Common myeloid progenitor, CD34-positive (primary cell): Measurements from ENCODE around the gene YARS2.
"Not testable (repeated sequence)": the region's sequence is repeated elsewhere in the genome, so short reads cannot be mapped to it uniquely, and the experiment has no call there.

Experiments
- CTCF ChIA-PET: fragments of 350-600 bp; sonication (Branson Sonifier 250); formaldehyde crosslinking; loops from one replicate; lab custom pipeline; 2021; ENCODE audit warnings: antibody characterized with exemption; lab: Charles Lee
- POLR2A ChIA-PET: fragments of 350-600 bp; sonication (Branson Sonifier 250); formaldehyde crosslinking; loops from one replicate; lab custom pipeline; 2021; ENCODE audit warnings: antibody characterized with exemption; lab: Charles Lee
- DNase-seq, 3 donors: peaks; one replicate each; pipeline versions ENCODE4 v3.0.0 to v3.0.0-alpha.2; 2013
- H3K27ac ChIP-seq, 2 experiments: 1 replicate in 1 of 2; 2 replicates in 1 of 2; pipeline ENCODE4 v1.7.0; 2013; ENCODE audit warnings: inconsistent platforms in 2 of 2, low read length in 2 of 2, mild to moderate bottlenecking in 2 of 2, low read depth in 1 of 2, moderate library complexity in 1 of 2; ENCODE audit not compliant: severe bottlenecking in 2 of 2, insufficient read depth in 1 of 2, poor library complexity in 1 of 2
- H3K27me3 ChIP-seq, 5 experiments: replicated peaks in 2 of 5; 1 replicate in 3 of 5; 2 replicates in 2 of 5; pipeline versions ENCODE4 v1.6.1 to v1.7.0; 2013; ENCODE audit warnings: low read length in 4 of 5, mild to moderate bottlenecking in 2 of 5, moderate library complexity in 2 of 5, inconsistent platforms in 1 of 5; ENCODE audit not compliant: insufficient read depth in 5 of 5, control insufficient read depth in 4 of 5
- H3K36me3 ChIP-seq, 4 experiments: 1 replicate in 2 of 4; 2 replicates in 2 of 4; pipeline versions ENCODE4 v1.6.1 to v1.7.0; 2013; ENCODE audit warnings: low read length in 3 of 4, control low read depth in 1 of 4, mild to moderate bottlenecking in 1 of 4; ENCODE audit not compliant: control insufficient read depth in 4 of 4, insufficient read depth in 4 of 4
- H3K4me1 ChIP-seq, 4 experiments: 1 replicate in 3 of 4; 2 replicates in 1 of 4; pipeline versions ENCODE4 v1.6.1 to v1.7.1; 2013; ENCODE audit warnings: low read length in 3 of 4, mild to moderate bottlenecking in 3 of 4, control low read depth in 1 of 4, inconsistent platforms in 1 of 4, moderate library complexity in 1 of 4; ENCODE audit not compliant: control insufficient read depth in 4 of 4, insufficient read depth in 4 of 4; ENCODE audit errors: control extremely low read depth in 1 of 4
- H3K4me3 ChIP-seq, 7 experiments: 1 replicate in 4 of 7; 2 replicates in 3 of 7; pipeline versions ENCODE4 v1.5.1 to v1.7.0; 2013; ENCODE audit warnings: mild to moderate bottlenecking in 7 of 7, low read length in 6 of 7, moderate library complexity in 6 of 7, inconsistent platforms in 2 of 7, low read depth in 2 of 7, control low read depth in 1 of 7; ENCODE audit not compliant: insufficient read depth in 4 of 7, control insufficient read depth in 1 of 7; ENCODE audit errors: extremely low read depth in 1 of 7
- H3K9me3 ChIP-seq, 5 experiments: 1 replicate in 4 of 5; 2 replicates in 1 of 5; pipeline versions ENCODE4 v1.6.1 to v1.7.1; 2013; ENCODE audit warnings: low read length in 4 of 5, mild to moderate bottlenecking in 2 of 5, inconsistent platforms in 1 of 5, low read depth in 1 of 5, moderate library complexity in 1 of 5; ENCODE audit not compliant: control insufficient read depth in 4 of 5, insufficient read depth in 2 of 5; ENCODE audit errors: control extremely low read depth in 1 of 5
- WGBS: methylation state at CpG from one replicate; pipeline ENCODE4 v1.1.5; 2013; ENCODE audit not compliant: insufficient coverage; 5-methylcytosine and 5-hydroxymethylcytosine counted together

YARS2 gene

DNA sequence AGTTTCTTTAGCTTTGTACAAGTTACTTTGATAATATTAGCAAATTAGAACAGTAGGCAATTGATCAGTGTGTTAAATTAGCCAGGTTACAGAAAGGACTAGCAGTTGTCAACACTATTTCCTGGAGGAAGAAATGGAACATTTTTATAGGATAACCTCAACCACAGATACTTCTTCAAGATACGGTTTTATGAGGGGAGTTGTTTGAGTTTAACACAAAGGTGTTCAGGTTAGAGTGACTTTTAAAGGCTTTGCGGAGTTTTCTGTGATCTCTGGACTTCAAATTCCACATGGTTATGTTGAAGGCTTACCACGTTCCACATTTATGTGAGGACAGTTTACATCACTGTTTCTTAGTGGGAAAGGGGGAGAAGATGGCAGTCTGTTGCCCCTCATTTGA lies 19.3 kb downstream of the YARS2 start:
- Histone ChIP-seq H3K27ac (no peak overlapping the region), H3K9me3 (no peaks in the 10 kb centered on the region), H3K36me3 (peaks cover 18 to 77% (median 39%) of the 10 kb centered on the region in 4 experiments), H3K27me3 (no peaks in the 10 kb centered on the region), H3K4me3 (no peak overlapping the region), H3K4me1 (no peaks in the 10 kb centered on the region)
- POLR2A ChIA-PET, result no interaction called here
- 96% methylated on average over 3 of the region's 3 CpGs for WGBS
- no peak for DNase-seq
- CTCF ChIA-PET, result no interaction called here

DNA sequence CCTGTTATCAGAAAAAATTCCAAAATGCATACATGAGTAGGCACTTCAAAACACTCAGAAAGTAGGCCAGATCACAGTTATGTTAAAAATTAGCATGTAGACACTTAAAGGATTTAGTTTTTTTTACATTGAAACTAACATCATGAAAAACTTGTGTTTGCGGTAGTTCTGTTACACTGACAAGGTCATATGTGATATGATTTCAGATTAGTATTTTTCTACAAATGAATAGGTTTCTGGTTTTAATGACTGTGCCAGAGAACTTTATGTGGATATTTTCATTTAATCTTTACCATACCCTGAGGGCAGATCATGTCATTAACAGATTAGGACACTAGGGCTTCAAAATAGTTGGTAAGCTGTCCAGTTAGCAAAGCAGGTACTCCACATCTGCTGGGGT lies 20.7 kb downstream of the YARS2 start:
- Histone ChIP-seq H3K36me3 (peaks cover 17 to 74% (median 38%) of the 10 kb centered on the region in 4 experiments), H3K9me3 (no peaks in the 10 kb centered on the region), H3K4me1 (no peaks in the 10 kb centered on the region), H3K4me3 (no peak overlapping the region), H3K27ac (no peak overlapping the region), H3K27me3 (no peaks in the 10 kb centered on the region)
- POLR2A ChIA-PET, result no interaction called here
- no peak for DNase-seq
- no CpG with 5 or more reads among the region's 1 CpG for WGBS
- CTCF ChIA-PET, result no interaction called here

DNA sequence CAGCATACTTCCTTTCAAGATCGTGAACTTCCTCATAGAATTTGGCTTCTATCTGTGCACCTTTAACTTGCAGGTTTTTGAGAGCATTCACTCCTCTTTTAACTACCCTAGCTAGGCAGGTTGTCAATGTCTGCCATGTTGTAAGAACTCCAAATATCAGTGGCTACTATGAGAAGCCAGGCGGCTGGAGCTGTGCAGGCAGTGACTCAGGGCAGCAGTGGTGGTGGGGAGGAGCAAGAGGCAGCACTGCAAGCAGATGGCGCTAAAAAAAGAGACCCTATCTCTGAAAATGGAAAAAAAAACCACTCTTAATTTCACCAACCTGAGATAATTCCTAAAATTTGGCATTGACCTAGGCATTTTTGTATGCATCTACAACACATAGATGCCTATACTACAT lies 28.5 kb downstream of the YARS2 start:
- CTCF ChIA-PET, result no interaction called here
- Histone ChIP-seq H3K27ac (no peak overlapping the region), H3K9me3 (no peaks in the 10 kb centered on the region), H3K27me3 (no peaks in the 10 kb centered on the region), H3K4me3 (no peak overlapping the region), H3K36me3 (peaks cover 21 to 51% (median 35%) of the 10 kb centered on the region in 4 experiments), H3K4me1 (no peaks in the 10 kb centered on the region)
- peak in 1 of 3 donors; percentile 13 for DNase-seq
- WGBS, result 100% methylated on average over 2 of the region's 3 CpGs
- POLR2A ChIA-PET, result no interaction called here

DNA sequence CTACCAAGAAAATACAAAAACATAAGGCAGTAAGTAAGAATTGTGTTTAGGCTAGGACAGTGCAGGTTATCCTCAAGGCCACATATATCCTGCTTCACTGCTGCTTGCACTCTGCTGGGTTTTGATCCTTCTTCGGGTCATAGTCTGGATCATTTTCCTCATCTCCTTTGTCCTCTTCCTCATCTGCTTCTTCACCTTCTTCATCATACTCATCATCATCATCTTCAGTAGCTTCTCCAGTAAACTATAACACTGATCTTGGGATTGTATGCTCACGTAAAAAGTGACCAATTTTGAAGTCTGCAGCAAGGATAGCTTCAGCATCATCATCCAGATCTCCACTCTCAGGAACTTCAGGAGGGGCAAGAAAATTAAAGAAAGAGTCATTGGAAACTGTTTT lies 29.4 kb downstream of the YARS2 start:
- Histone ChIP-seq H3K36me3 (peaks cover 21 to 50% (median 35%) of the 10 kb centered on the region in 4 experiments), H3K9me3 (no peaks in the 10 kb centered on the region), H3K27me3 (no peaks in the 10 kb centered on the region), H3K27ac (no peak overlapping the region), H3K4me3 (no peak overlapping the region), H3K4me1 (no peaks in the 10 kb centered on the region)
- CTCF ChIA-PET, result no interaction called here
- 100% methylated on average over 1 of the region's 2 CpGs for WGBS
- POLR2A ChIA-PET, result no interaction called here
- DNase-seq, result no peak

DNA sequence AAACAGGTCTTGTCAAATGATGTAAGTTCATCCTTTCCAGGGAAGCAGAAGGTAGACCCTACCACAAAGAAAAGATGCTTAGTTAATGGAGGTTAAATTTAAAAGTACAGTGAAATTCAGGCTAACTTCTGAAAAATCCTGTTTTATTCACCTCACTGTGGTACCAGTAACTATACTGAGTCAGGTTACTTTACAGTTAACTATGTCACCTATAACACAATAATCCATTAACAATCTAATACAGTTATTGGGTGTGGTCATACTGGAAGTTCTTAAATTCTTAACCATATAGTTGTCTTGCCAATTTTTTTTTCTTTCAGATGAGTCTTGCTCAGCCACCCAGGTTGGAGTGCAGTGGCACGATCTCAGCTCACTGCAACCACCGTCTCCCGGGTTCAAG lies 30.4 kb downstream of the YARS2 start:
- POLR2A ChIA-PET, H3K9me3 ChIP-seq, H3K4me3 ChIP-seq, H3K27ac ChIP-seq, H3K4me1 ChIP-seq, H3K27me3 ChIP-seq, DNase-seq: not testable (repeated sequence)
- H3K36me3 ChIP-seq, result peaks cover 22 to 51% (median 37%) of the 10 kb centered on the region in 4 experiments
- CTCF ChIA-PET, result interaction anchor here (1.0 kb wide), 1 partner anchor 30 kb away, joined by 3 read pairs; the partner anchor contains the start of gene YARS2
- no CpG with 5 or more reads among the region's 3 CpGs for WGBS

DNA sequence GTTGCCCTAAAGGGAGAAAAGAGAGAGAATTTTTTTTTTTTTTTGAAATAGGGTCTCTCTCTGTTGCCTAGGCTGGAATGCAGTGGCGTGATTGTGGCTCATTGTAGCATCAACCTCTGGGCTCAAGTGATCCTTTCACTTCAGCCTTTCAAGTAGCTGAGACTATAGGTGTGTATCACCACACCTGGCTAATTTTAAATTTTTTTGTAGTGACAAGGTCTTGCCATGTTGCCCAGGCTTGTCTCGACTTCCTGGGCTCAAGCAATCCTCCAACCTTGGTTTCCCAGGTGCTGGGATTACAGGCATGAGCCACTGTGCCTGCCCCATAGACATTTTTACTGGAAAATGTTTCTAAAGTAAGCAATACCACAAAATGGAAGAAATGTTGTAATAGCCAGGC lies 36.8 kb downstream of the YARS2 start:
- DNase-seq, result no peak
- Histone ChIP-seq H3K27ac (no peak overlapping the region), H3K36me3 (peaks cover 21 to 54% (median 30%) of the 10 kb centered on the region in 4 experiments), H3K27me3 (no peaks in the 10 kb centered on the region), H3K4me1 (no peaks in the 10 kb centered on the region), H3K9me3 (no peaks in the 10 kb centered on the region), H3K4me3 (no peak overlapping the region)
- POLR2A ChIA-PET, result no interaction called here
- 94% methylated on average over 2 of the region's 2 CpGs for WGBS
- CTCF ChIA-PET, result interaction anchor here (1.9 kb wide), 1 partner anchor 15 kb away, joined by 4 read pairs; no protein-coding TSS in a partner anchor

DNA sequence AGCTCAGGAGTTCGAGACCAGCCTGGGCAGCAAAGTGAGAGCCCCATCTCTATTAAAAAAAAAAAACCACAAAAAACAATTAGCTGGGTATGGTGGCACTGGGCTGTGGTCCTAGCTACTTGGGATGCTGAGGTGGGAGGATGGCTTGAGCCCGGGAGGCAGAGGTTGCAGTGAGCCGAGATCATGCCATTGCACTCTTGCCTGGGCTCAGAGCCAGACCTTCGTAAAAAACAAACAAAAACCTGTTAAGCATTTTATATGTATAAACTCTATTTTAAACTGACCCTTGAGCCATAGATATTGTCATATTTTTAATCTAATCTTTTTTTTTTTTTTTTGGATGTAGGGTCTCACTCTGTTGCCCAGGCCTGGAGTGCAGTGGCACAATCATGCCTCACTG lies 40.9 kb downstream of the YARS2 start:
- Histone ChIP-seq H3K4me3 (no peak overlapping the region), H3K27me3 (no peaks in the 10 kb centered on the region), H3K4me1 (no peaks in the 10 kb centered on the region), H3K27ac (no peak overlapping the region), H3K9me3 (no peaks in the 10 kb centered on the region), H3K36me3 (peaks cover 12 to 54% (median 41%) of the 10 kb centered on the region in 4 experiments)
- DNase-seq, result no peak
- WGBS, result 83% methylated on average over 1 of the region's 4 CpGs
- CTCF ChIA-PET, result no interaction called here
- POLR2A ChIA-PET, result no interaction called here
